ENCODE data around the gene ZNF22.

Gene ZNF22

GRCh38 chr10:44986670-44987069 is 14.1 kb upstream of the ZNF22 start:
- Histone ChIP-seq H3K4me1 (ENCODE audit: control insufficient read depth in 1 of 2, insufficient read depth in 2 of 2, low read length in 2 of 2) (peaks cover 3 to 12% of the 10 kb centered on the region in 2 donors), H3K27ac (ENCODE audit: low read length) (peak overlapping the region; percentile 10), H3K27me3 (ENCODE audit: low read depth, low read length) (no peaks in the 10 kb centered on the region), H3K9me3 (ENCODE audit: control insufficient read depth in 1 of 2, low read length in 2 of 2) (no peaks in the 10 kb centered on the region), H3K4me3 (ENCODE audit: low read depth in 1 of 2, low read length in 2 of 2) (no peak overlapping the region), H3K36me3 (ENCODE audit: control insufficient read depth in 1 of 2, insufficient read depth in 2 of 2, low read length in 2 of 2) (peaks cover 19 to 20% of the 10 kb centered on the region in 2 donors)

- H3K27ac ChIP-seq (ENCODE audit: low read length), result no peak overlapping the region
- H3K27me3 ChIP-seq (ENCODE audit: low read depth, low read length), result no peaks in the 10 kb centered on the region
- H3K9me3 ChIP-seq (ENCODE audit: control insufficient read depth in 1 of 2, low read length in 2 of 2), result no peaks in the 10 kb centered on the region
- no peaks in the 10 kb centered on the region for H3K4me1 ChIP-seq (ENCODE audit: control insufficient read depth in 1 of 2, insufficient read depth in 2 of 2, low read length in 2 of 2)
- no peak overlapping the region for H3K4me3 ChIP-seq (ENCODE audit: low read depth in 1 of 2, low read length in 2 of 2)
- H3K36me3 ChIP-seq (ENCODE audit: control insufficient read depth in 1 of 2, insufficient read depth in 2 of 2, low read length in 2 of 2), result peaks cover 27 to 31% of the 10 kb centered on the region in 2 donors
Observed at GRCh38 chr10:44988957-44989585, 11.7 kb upstream of the ZNF22 start.

GRCh38 chr10:44989597-44990301 is 11.0 kb upstream of the ZNF22 start:
- Histone ChIP-seq H3K27ac (ENCODE audit: low read length) (no peak overlapping the region), H3K9me3 (ENCODE audit: control insufficient read depth in 1 of 2, low read length in 2 of 2) (no peaks in the 10 kb centered on the region), H3K4me1 (ENCODE audit: control insufficient read depth in 1 of 2, insufficient read depth in 2 of 2, low read length in 2 of 2) (peaks cover 0 to 2% of the 10 kb centered on the region in 2 donors), H3K4me3 (ENCODE audit: low read depth in 1 of 2, low read length in 2 of 2) (no peak overlapping the region), H3K36me3 (ENCODE audit: control insufficient read depth in 1 of 2, insufficient read depth in 2 of 2, low read length in 2 of 2) (peaks cover 24 to 27% of the 10 kb centered on the region in 2 donors), H3K27me3 (ENCODE audit: low read depth, low read length) (no peaks in the 10 kb centered on the region)

- Histone ChIP-seq H3K4me3 (ENCODE audit: low read depth in 1 of 2, low read length in 2 of 2) (no peak overlapping the region), H3K4me1 (ENCODE audit: control insufficient read depth in 1 of 2, insufficient read depth in 2 of 2, low read length in 2 of 2) (peaks cover 0 to 7% of the 10 kb centered on the region in 2 donors), H3K36me3 (ENCODE audit: control insufficient read depth in 1 of 2, insufficient read depth in 2 of 2, low read length in 2 of 2) (peaks cover 19 to 27% of the 10 kb centered on the region in 2 donors), H3K9me3 (ENCODE audit: control insufficient read depth in 1 of 2, low read length in 2 of 2) (no peaks in the 10 kb centered on the region), H3K27ac (ENCODE audit: low read length) (no peak overlapping the region), H3K27me3 (ENCODE audit: low read depth, low read length) (no peaks in the 10 kb centered on the region)
Observed at GRCh38 chr10:44990302-44990655, 10.4 kb upstream of the ZNF22 start.

GRCh38 chr10:44990965-44991364 is 9.8 kb upstream of the ZNF22 start:
- no peaks in the 10 kb centered on the region for H3K27me3 ChIP-seq (ENCODE audit: low read depth, low read length)
- no peaks in the 10 kb centered on the region for H3K9me3 ChIP-seq (ENCODE audit: control insufficient read depth in 1 of 2, low read length in 2 of 2)
- no peak overlapping the region for H3K4me3 ChIP-seq (ENCODE audit: low read depth in 1 of 2, low read length in 2 of 2)
- peaks cover 6 to 14% of the 10 kb centered on the region in 2 donors for H3K4me1 ChIP-seq (ENCODE audit: control insufficient read depth in 1 of 2, insufficient read depth in 2 of 2, low read length in 2 of 2)
- no peak overlapping the region for H3K27ac ChIP-seq (ENCODE audit: low read length)
- peaks cover 19 to 26% of the 10 kb centered on the region in 2 donors for H3K36me3 ChIP-seq (ENCODE audit: control insufficient read depth in 1 of 2, insufficient read depth in 2 of 2, low read length in 2 of 2)

- no peak overlapping the region for H3K4me3 ChIP-seq (ENCODE audit: low read depth in 1 of 2, low read length in 2 of 2)
- peaks cover 12 to 20% of the 10 kb centered on the region in 2 donors for H3K4me1 ChIP-seq (ENCODE audit: control insufficient read depth in 1 of 2, insufficient read depth in 2 of 2, low read length in 2 of 2)
- no peaks in the 10 kb centered on the region for H3K27me3 ChIP-seq (ENCODE audit: low read depth, low read length)
- peaks cover 19 to 20% of the 10 kb centered on the region in 2 donors for H3K36me3 ChIP-seq (ENCODE audit: control insufficient read depth in 1 of 2, insufficient read depth in 2 of 2, low read length in 2 of 2)
- no peaks in the 10 kb centered on the region for H3K9me3 ChIP-seq (ENCODE audit: control insufficient read depth in 1 of 2, low read length in 2 of 2)
- no peak overlapping the region for H3K27ac ChIP-seq (ENCODE audit: low read length)
Observed at GRCh38 chr10:44991571-44991970, 9.2 kb upstream of the ZNF22 start.

GRCh38 chr10:44992070-44992731 is 8.5 kb upstream of the ZNF22 start:
- H3K4me1 ChIP-seq (ENCODE audit: control insufficient read depth in 1 of 2, insufficient read depth in 2 of 2, low read length in 2 of 2), result peaks cover 17 to 26% of the 10 kb centered on the region in 2 donors
- peaks cover 17 to 19% of the 10 kb centered on the region in 2 donors for H3K36me3 ChIP-seq (ENCODE audit: control insufficient read depth in 1 of 2, insufficient read depth in 2 of 2, low read length in 2 of 2)
- no peak overlapping the region for H3K27ac ChIP-seq (ENCODE audit: low read length)
- no peak overlapping the region for H3K4me3 ChIP-seq (ENCODE audit: low read depth in 1 of 2, low read length in 2 of 2)
- H3K27me3 ChIP-seq (ENCODE audit: low read depth, low read length), result no peaks in the 10 kb centered on the region
- no peaks in the 10 kb centered on the region for H3K9me3 ChIP-seq (ENCODE audit: control insufficient read depth in 1 of 2, low read length in 2 of 2)

- Histone ChIP-seq H3K9me3 (ENCODE audit: control insufficient read depth in 1 of 2, low read length in 2 of 2) (no peaks in the 10 kb centered on the region), H3K4me3 (ENCODE audit: low read depth in 1 of 2, low read length in 2 of 2) (no peak overlapping the region), H3K27ac (ENCODE audit: low read length) (no peak overlapping the region), H3K4me1 (ENCODE audit: control insufficient read depth in 1 of 2, insufficient read depth in 2 of 2, low read length in 2 of 2) (peaks cover 17 to 31% of the 10 kb centered on the region in 2 donors), H3K36me3 (ENCODE audit: control insufficient read depth in 1 of 2, insufficient read depth in 2 of 2, low read length in 2 of 2) (peaks cover 17 to 19% of the 10 kb centered on the region in 2 donors), H3K27me3 (ENCODE audit: low read depth, low read length) (no peaks in the 10 kb centered on the region)
Observed at GRCh38 chr10:44992732-44993225, 7.9 kb upstream of the ZNF22 start.

- Histone ChIP-seq H3K36me3 (ENCODE audit: control insufficient read depth in 1 of 2, insufficient read depth in 2 of 2, low read length in 2 of 2) (peaks cover 17 to 19% of the 10 kb centered on the region in 2 donors), H3K4me1 (ENCODE audit: control insufficient read depth in 1 of 2, insufficient read depth in 2 of 2, low read length in 2 of 2) (peaks cover 17 to 31% of the 10 kb centered on the region in 2 donors)
Observed at GRCh38 chr10:44993226-44993921, 7.3 kb upstream of the ZNF22 start.

GRCh38 chr10:44993922-44994751 is 6.6 kb upstream of the ZNF22 start:
- Histone ChIP-seq H3K27me3 (ENCODE audit: low read depth, low read length) (no peaks in the 10 kb centered on the region), H3K36me3 (ENCODE audit: control insufficient read depth in 1 of 2, insufficient read depth in 2 of 2, low read length in 2 of 2) (peaks cover 17 to 19% of the 10 kb centered on the region in 2 donors), H3K4me1 (ENCODE audit: control insufficient read depth in 1 of 2, insufficient read depth in 2 of 2, low read length in 2 of 2) (peaks cover 17 to 31% of the 10 kb centered on the region in 2 donors), H3K4me3 (ENCODE audit: low read depth in 1 of 2, low read length in 2 of 2) (no peak overlapping the region), H3K9me3 (ENCODE audit: control insufficient read depth in 1 of 2, low read length in 2 of 2) (no peaks in the 10 kb centered on the region), H3K27ac (ENCODE audit: low read length) (no peak overlapping the region)

More at GRCh38 chr10:44993226-44993921, 7.3 kb upstream of the ZNF22 start:
- no peaks in the 10 kb centered on the region for H3K27me3 ChIP-seq (ENCODE audit: low read depth, low read length)
- no peak overlapping the region for H3K4me3 ChIP-seq (ENCODE audit: low read depth in 1 of 2, low read length in 2 of 2)
- no peak overlapping the region for H3K27ac ChIP-seq (ENCODE audit: low read length)
- no peaks in the 10 kb centered on the region for H3K9me3 ChIP-seq (ENCODE audit: control insufficient read depth in 1 of 2, low read length in 2 of 2)

Data from muscle layer of duodenum (tissue), 2 donors.